Measurements from ENCODE around the gene ARHGEF39.

GRCh38 chr9:35706951-35707350 lies 42.0 kb upstream of the ARHGEF39 start:
- TF ChIP-seq CTCF (IDR thresholded peaks at IDR 0.05) (no peak), POLR2A (IDR thresholded peaks at IDR 0.05) (no peak)
